Lower lobe of right lung (tissue), 2 donors: ENCODE measurements around the gene ZNF660. TPM values are rescaled to one million over a fixed set of nuclear protein-coding genes. Genes with fewer than 3 reads are reported as not detected.
A peak's percentile ranks its signal among the peaks of the same experiment; 100 is the strongest.

ENCODE experiments used
- ATAC-seq, 2 donors: fragments of 200-7000 bp; cut with Tn5 transposase; one replicate each; pipeline ENCODE4 v1.9.1; 2020 to 2022; ENCODE audit warnings: mild to moderate bottlenecking in 2 of 2, moderate library complexity in 2 of 2
- DNase-seq: peaks from one replicate; pipeline ENCODE4 v3.0.0-alpha.2; 2020
- H3K27ac ChIP-seq: fragments of 200-600 bp; one replicate; pipeline ENCODE4 v1.8.0; 2022
- H3K27me3 ChIP-seq: fragments of 200-600 bp; one replicate; pipeline ENCODE4 v1.8.0; 2022; ENCODE audit warnings: low read depth
- H3K36me3 ChIP-seq: fragments of 200-600 bp; one replicate; pipeline ENCODE4 v1.8.0; 2022; ENCODE audit warnings: mild to moderate bottlenecking
- H3K4me1 ChIP-seq: fragments of 200-600 bp; one replicate; pipeline ENCODE4 v1.8.0; 2022
- H3K4me3 ChIP-seq: fragments of 200-600 bp; one replicate; pipeline ENCODE4 v1.8.0; 2022; ENCODE audit warnings: mild to moderate bottlenecking
- H3K9me3 ChIP-seq: fragments of 200-600 bp; one replicate; pipeline ENCODE4 v1.8.0; 2022
- CTCF ChIP-seq: fragments of 200-600 bp; IDR thresholded peaks from one replicate; pipeline ENCODE4 v1.8.0; 2022; ENCODE audit warnings: antibody characterized with exemption, mild to moderate bottlenecking
- intact Hi-C: fragments of 100-400 bp; cut with DNase I; formaldehyde crosslinking; loops from one replicate; pipeline ENCODE4 v1.11.0; 2022
- total RNA-seq: library from RNA; stranded (reverse); fragmentation: NEBNext Ultra II Directional; extraction: Animal tissue kit (Norgen Biotek cat#: 25700); gene quantifications from one replicate; pipeline ENCODE4 v1.2.1, GENCODE V29; 2021
- donor health status: DM: no; HTN: yes; CAD: no; lungs with severe emphysema.

The ZNF660 gene
- total RNA-seq, 1 donor from 2014 or later = 2.7 TPM

- Histone ChIP-seq H3K4me3 (no peak overlapping the region), H3K9me3 (no peaks in the 10 kb centered on the region), H3K27ac (no peak overlapping the region), H3K4me1 (peaks cover 18% of the 10 kb centered on the region), H3K27me3 (no peaks in the 10 kb centered on the region), H3K36me3 (peaks cover 43% of the 10 kb centered on the region)
- DNase-seq (no peak), ATAC-seq (no peak)
- intact Hi-C loops = no loop called here
- TF ChIP-seq CTCF = no peak
Measured at GRCh38 chr3:44628716-44629115, 44.0 kb downstream of the ZNF660 start.

- H3K4me1 ChIP-seq = no peaks in the 10 kb centered on the region
- peaks cover 75% of the 10 kb centered on the region for H3K36me3 ChIP-seq
- no peak for DNase-seq
- H3K4me3 ChIP-seq = no peak overlapping the region
- no peak overlapping the region for H3K27ac ChIP-seq
- ATAC-seq = no peak
- H3K27me3 ChIP-seq = no peaks in the 10 kb centered on the region
- intact Hi-C loops = no loop called here
- H3K9me3 ChIP-seq = no peaks in the 10 kb centered on the region
- no peak for TF ChIP-seq CTCF
Measured at GRCh38 chr3:44632193-44632592, 47.4 kb downstream of the ZNF660 start.

GRCh38 chr3:44642337-44642736 is 57.6 kb downstream of the ZNF660 start:
- Histone ChIP-seq H3K9me3 (peaks cover 53% of the 10 kb centered on the region), H3K4me1 (no peaks in the 10 kb centered on the region), H3K27ac (no peak overlapping the region), H3K4me3 (no peak overlapping the region), H3K27me3 (no peaks in the 10 kb centered on the region), H3K36me3 (peaks cover 36% of the 10 kb centered on the region)
- ATAC-seq (no peak), DNase-seq (no peak)
- intact Hi-C loops = no loop called here
- no peak for TF ChIP-seq CTCF

GRCh38 chr3:44643024-44643423 is 58.3 kb downstream of the ZNF660 start:
- TF ChIP-seq CTCF = no peak

GRCh38 chr3:44647771-44648170 is 63.0 kb downstream of the ZNF660 start:
- Histone ChIP-seq H3K36me3 (peaks cover 28% of the 10 kb centered on the region), H3K4me1 (peaks cover 13% of the 10 kb centered on the region), H3K4me3 (peak overlapping the region; percentile 93), H3K27ac (no peak overlapping the region), H3K27me3 (no peaks in the 10 kb centered on the region), H3K9me3 (peaks cover 22% of the 10 kb centered on the region)
- no peak for ATAC-seq
- no peak for DNase-seq
- intact Hi-C loops = no loop called here
- TF ChIP-seq CTCF = no peak

More at GRCh38 chr3:44643024-44643423, 58.3 kb downstream of the ZNF660 start:
- Histone ChIP-seq H3K4me1 (peaks cover under 1% of the 10 kb centered on the region), H3K4me3 (no peak overlapping the region), H3K27ac (no peak overlapping the region), H3K36me3 (peaks cover 34% of the 10 kb centered on the region), H3K27me3 (no peaks in the 10 kb centered on the region), H3K9me3 (peaks cover 53% of the 10 kb centered on the region)
- DNase-seq (no peak), ATAC-seq (no peak)
- intact Hi-C loops = no loop called here
